GM23248 (cell line): ENCODE data around the gene PIP5K1C. TPM values are rescaled to one million over a fixed set of nuclear protein-coding genes. Genes with fewer than 3 reads are reported as not detected.

Experiments used
- DNase-seq: peaks from one replicate; pipeline ENCODE4 v3.0.0-alpha.2; 2015
- H2AFZ ChIP-seq: fragments of 200-600 bp; sonication (generic); 2 replicates; pipeline ENCODE4 v1.6.1; 2016; ENCODE audit warnings: antibody characterized with exemption
- H3F3A ChIP-seq: fragments of 200-600 bp; sonication (generic); 2 replicates; pipeline ENCODE4 v1.6.1; 2016; ENCODE audit warnings: mild to moderate bottlenecking, antibody characterized with exemption, mixed run types; ENCODE audit not compliant: insufficient read depth
- H3K27ac ChIP-seq: fragments of 200-600 bp; sonication (generic); 2 replicates; pipeline ENCODE4 v1.5.1; 2016; ENCODE audit warnings: mild to moderate bottlenecking
- H3K27me3 ChIP-seq: fragments of 200-600 bp; sonication (generic); replicated peaks from 2 replicates; pipeline ENCODE4 v1.6.1; 2016; ENCODE audit warnings: mild to moderate bottlenecking; ENCODE audit not compliant: insufficient read depth
- H3K36me3 ChIP-seq: fragments of 200-600 bp; sonication (generic); 2 replicates; pipeline ENCODE4 v1.6.1; 2016; ENCODE audit warnings: low read depth, mild to moderate bottlenecking
- H3K4me1 ChIP-seq: fragments of 200-600 bp; sonication (generic); 2 replicates; pipeline ENCODE4 v1.6.1; 2016; ENCODE audit warnings: mild to moderate bottlenecking; ENCODE audit not compliant: insufficient read depth
- H3K4me2 ChIP-seq: fragments of 200-600 bp; sonication (generic); one replicate; pipeline ENCODE4 v1.6.1; 2016; ENCODE audit warnings: mild to moderate bottlenecking; ENCODE audit not compliant: unreplicated experiment
- H3K4me3 ChIP-seq: fragments of 200-600 bp; sonication (generic); 2 replicates; pipeline ENCODE4 v1.5.1; 2016; ENCODE audit warnings: mild to moderate bottlenecking
- H3K79me2 ChIP-seq: fragments of 200-600 bp; sonication (generic); 2 replicates; pipeline ENCODE4 v1.6.1; 2016; ENCODE audit warnings: mild to moderate bottlenecking; ENCODE audit not compliant: insufficient read depth
- H3K9ac ChIP-seq: fragments of 200-600 bp; sonication (generic); 2 replicates; pipeline ENCODE4 v1.6.1; 2016; ENCODE audit warnings: mild to moderate bottlenecking
- H3K9me2 ChIP-seq: fragments of 200-600 bp; sonication (generic); 2 replicates; pipeline ENCODE4 v1.6.1; 2016; ENCODE audit warnings: mixed run types, mild to moderate bottlenecking, moderate library complexity; ENCODE audit not compliant: insufficient read depth
- H3K9me3 ChIP-seq: fragments of 200-600 bp; sonication (generic); one replicate; pipeline ENCODE4 v1.6.1; 2017; ENCODE audit warnings: low read depth
- H4K20me1 ChIP-seq: fragments of 200-600 bp; sonication (generic); 2 replicates; pipeline ENCODE4 v1.6.0; 2016; ENCODE audit not compliant: insufficient read depth
- EZH2 ChIP-seq: fragments of 200-600 bp; sonication (generic); IDR thresholded peaks from 2 replicates; pipeline ENCODE4 v1.6.1; 2018; ENCODE audit warnings: antibody characterized with exemption, mild to moderate bottlenecking; ENCODE audit not compliant: insufficient read depth, poor library complexity, severe bottlenecking
- EZH2phosphoT487 ChIP-seq: fragments of 200-600 bp; sonication (generic); IDR thresholded peaks from 2 replicates; pipeline ENCODE4 v1.6.1; 2018; ENCODE audit warnings: antibody characterized with exemption, moderate library complexity, mild to moderate bottlenecking, low read depth; ENCODE audit not compliant: insufficient read depth
- WGBS, 2 experiments: methylation state at CpG; one replicate each; pipeline ENCODE4 v1.1.6; 2015 to 2017; ENCODE audit warnings: low lambda C conversion rate in 2 of 2, low coverage in 1 of 2; ENCODE audit errors: missing lambda C conversion rate in 2 of 2; 5-methylcytosine and 5-hydroxymethylcytosine counted together
- in situ Hi-C: fragments of 300-500 bp; cut with MboI; formaldehyde crosslinking; loops from 2 replicates; pipeline ENCODE4 v1.15.0; 2020
- polyA plus RNA-seq: library from polyadenylated mRNA; unstranded; fragments of >200 nt; fragmentation: Nextera tagmentation; extraction: Ambion mirVana; gene quantifications from 2 replicates; pipeline ENCODE4 v1.2.1, GENCODE V29; 2016
- total RNA-seq: library from RNA; depleted of rRNA; stranded (reverse); fragments of >200 nt; shearing (Covaris generic); gene quantifications from 2 replicates; pipeline ENCODE4 v1.2.3, GENCODE V29; 2014

Gene PIP5K1C
- total and polyA plus RNA-seq, 2 experiments from 2014 or later = 31.2 to 34.0 TPM

DNA sequence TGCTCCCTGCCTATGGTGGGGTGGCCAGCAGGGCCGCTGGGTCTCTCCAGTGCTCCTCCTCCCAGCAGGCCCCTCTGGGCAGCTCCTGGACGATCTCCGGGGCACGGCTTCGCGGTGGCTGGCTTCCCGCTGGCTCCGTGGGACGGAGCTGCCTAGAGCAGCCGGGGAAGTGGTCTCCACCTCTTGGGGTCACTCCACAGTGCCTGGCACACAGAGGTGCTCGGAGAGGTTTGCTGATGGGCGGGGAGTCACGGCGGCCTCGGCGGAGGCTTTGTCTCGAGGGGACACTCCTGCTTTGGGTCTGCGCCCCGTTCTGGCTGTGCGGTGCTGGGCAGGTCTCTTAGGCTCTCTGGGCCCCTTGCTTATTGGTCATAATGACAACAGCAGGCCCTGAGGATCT, 63.8 kb downstream of the PIP5K1C start:
- Histone ChIP-seq H3K4me2 (no peak overlapping the region), H2AFZ (no peak overlapping the region), H3K27ac (no peak overlapping the region), H3K9me2 (no peaks in the 10 kb centered on the region), H4K20me1 (no peaks in the 10 kb centered on the region), H3K4me1 (no peaks in the 10 kb centered on the region), H3K36me3 (no peaks in the 10 kb centered on the region), H3F3A (no peaks in the 10 kb centered on the region), H3K9ac (no peak overlapping the region), H3K27me3 (no peaks in the 10 kb centered on the region), H3K9me3 (no peaks in the 10 kb centered on the region), H3K4me3 (no peak overlapping the region), H3K79me2 (no peaks in the 10 kb centered on the region)
- in situ Hi-C loops = no loop called here
- TF ChIP-seq EZH2phosphoT487 (no peak), EZH2 (no peak)
- no peak for DNase-seq
- 94% methylated on average over 20 of the region's 20 CpGs for whole genome bisulfite sequencing, 2 experiments

DNA sequence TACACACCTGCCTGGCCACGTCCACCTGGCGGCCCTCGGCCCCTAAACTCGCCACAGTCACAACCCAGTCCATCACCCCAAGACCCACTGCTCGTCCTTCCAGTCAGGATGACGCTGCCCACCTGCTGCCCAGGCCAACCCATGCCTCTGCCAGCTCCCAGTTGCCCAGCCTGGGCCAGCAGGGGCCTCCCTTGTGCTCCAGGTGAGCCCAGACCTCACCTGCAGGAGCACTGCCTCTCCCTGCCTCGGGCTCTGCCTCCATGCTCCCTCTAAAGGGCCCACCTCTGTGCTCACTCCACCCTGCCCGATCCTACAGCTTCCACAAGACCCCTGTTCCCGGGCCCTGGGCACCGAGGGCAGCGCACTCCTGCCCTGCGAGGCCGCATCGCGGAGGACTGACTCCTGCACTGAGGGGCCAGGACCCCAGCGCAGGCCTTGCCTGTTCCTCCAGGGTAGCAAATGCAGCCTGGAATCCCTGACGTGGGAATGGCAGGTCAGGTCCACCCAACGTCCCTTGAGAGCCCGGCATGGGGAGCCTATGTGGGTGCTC, 65.7 kb downstream of the PIP5K1C start:
- Histone ChIP-seq H3K4me3 (no peak overlapping the region), H3K27me3 (no peaks in the 10 kb centered on the region), H3K79me2 (no peaks in the 10 kb centered on the region), H3K9me3 (no peaks in the 10 kb centered on the region), H3F3A (no peaks in the 10 kb centered on the region), H3K4me1 (no peaks in the 10 kb centered on the region), H3K36me3 (no peaks in the 10 kb centered on the region), H2AFZ (no peak overlapping the region), H4K20me1 (no peaks in the 10 kb centered on the region), H3K4me2 (no peak overlapping the region), H3K27ac (no peak overlapping the region), H3K9me2 (no peaks in the 10 kb centered on the region), H3K9ac (no peak overlapping the region)
- WGBS, 2 experiments = 87 to 90% methylated on average over 18 to 19 of the region's 19 CpGs
- no peak for DNase-seq
- TF ChIP-seq EZH2 (no peak), EZH2phosphoT487 (no peak)
- in situ Hi-C loops = no loop called here

DNA sequence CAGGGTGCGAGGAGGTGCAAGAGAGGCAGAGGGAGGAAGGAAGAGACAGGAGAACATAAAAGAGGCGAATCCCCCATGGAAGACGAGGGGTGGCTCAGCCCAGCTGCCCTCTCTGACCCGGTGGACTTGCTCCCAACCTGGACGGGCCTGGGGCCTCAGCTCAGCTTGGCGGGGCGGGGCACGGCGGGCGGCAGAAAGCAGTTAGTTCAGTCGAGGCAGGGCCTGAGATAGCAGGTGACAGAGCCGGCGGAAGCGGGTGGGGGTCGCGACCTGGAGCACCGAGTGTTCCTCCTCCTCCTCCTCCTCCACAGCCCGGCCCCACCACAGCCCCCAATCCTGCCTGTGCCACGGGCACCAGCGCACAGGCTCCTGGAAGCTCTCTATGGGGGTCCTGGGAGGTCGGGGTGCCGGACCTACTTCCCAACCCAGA, 66.7 kb downstream of the PIP5K1C start:
- no peaks in the 10 kb centered on the region for H3K79me2 ChIP-seq
- H3K36me3 ChIP-seq = no peaks in the 10 kb centered on the region
- H2AFZ ChIP-seq = no peak overlapping the region
- in situ Hi-C loops = no loop called here
- H3K9me2 ChIP-seq = no peaks in the 10 kb centered on the region
- no peaks in the 10 kb centered on the region for H3K27me3 ChIP-seq
- no peaks in the 10 kb centered on the region for H3K9me3 ChIP-seq
- WGBS, 2 experiments = 88 to 89% methylated on average over 21 to 22 of the region's 22 CpGs
- DNase-seq = no peak
- no peak overlapping the region for H3K9ac ChIP-seq
- H3F3A ChIP-seq = no peaks in the 10 kb centered on the region
- H3K27ac ChIP-seq = no peak overlapping the region
- no peak for TF ChIP-seq EZH2
- TF ChIP-seq EZH2phosphoT487 = no peak
- no peak overlapping the region for H3K4me2 ChIP-seq
- no peak overlapping the region for H3K4me3 ChIP-seq
- H3K4me1 ChIP-seq = no peaks in the 10 kb centered on the region
- no peaks in the 10 kb centered on the region for H4K20me1 ChIP-seq

DNA sequence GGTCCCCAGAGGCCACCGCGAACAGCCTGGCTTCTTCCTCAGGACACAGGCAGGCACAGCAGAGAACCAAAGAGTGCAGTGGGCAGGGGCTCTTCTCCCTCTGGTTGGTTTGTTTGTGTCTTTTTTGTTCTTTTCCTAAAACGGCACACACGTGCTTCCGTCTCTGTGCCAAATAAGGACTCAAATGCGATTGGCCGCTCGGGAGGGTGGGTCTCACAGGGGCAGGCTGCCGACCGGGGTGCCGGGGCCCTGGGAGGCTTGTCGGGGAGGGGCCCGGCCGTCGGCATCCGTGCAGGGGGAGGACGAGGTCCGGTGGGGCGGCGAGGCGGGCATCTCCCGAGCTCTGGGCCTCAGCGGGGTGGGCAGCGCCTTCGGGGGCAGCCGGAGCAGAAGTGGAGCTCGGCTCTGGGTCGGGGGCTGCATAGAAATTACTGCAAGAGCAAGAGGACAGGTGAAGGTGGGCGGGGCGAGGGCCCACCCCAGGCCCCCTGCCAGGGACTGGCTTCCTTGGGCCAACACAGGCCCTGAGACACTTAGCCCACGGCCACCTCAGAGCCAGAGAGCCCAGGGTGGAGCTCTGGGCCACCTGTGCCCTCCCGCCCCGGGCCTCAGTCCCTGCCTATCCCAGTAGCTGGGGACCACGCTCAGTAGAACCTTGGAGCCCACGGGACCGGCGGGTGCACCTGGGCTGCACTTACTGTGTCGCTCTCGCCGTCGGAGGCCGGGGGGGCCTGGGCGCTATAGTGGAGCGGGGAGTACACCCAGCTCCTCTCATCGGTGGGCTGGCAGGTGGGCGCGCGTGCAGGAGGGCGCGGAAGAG, 67.3 kb downstream of the PIP5K1C start:
- no peak overlapping the region for H3K4me3 ChIP-seq
- H3K27ac ChIP-seq = no peak overlapping the region
- in situ Hi-C loops = no loop called here
- H3K9me2 ChIP-seq = no peaks in the 10 kb centered on the region
- no peak overlapping the region for H2AFZ ChIP-seq
- H3K36me3 ChIP-seq = no peaks in the 10 kb centered on the region
- H3K9me3 ChIP-seq = no peaks in the 10 kb centered on the region
- no peak for DNase-seq
- WGBS, 2 experiments = 91% methylated on average over 26 to 50 of the region's 50 CpGs
- H3K4me1 ChIP-seq = no peaks in the 10 kb centered on the region
- no peak overlapping the region for H3K9ac ChIP-seq
- H3K4me2 ChIP-seq = no peak overlapping the region
- H3F3A ChIP-seq = no peaks in the 10 kb centered on the region
- no peaks in the 10 kb centered on the region for H3K27me3 ChIP-seq
- no peaks in the 10 kb centered on the region for H4K20me1 ChIP-seq
- TF ChIP-seq EZH2phosphoT487 = no peak
- no peaks in the 10 kb centered on the region for H3K79me2 ChIP-seq
